Trophoblast cell (in vitro differentiated cells and primary cell): ENCODE data around the gene SEMA6C.

Experiments used
- DNase-seq, 2 donors: peaks; one replicate each; pipeline ENCODE4 v3.0.0-alpha.2; 2016
- H2AFZ ChIP-seq: 2 replicates; pipeline ENCODE4 v1.6.1; 2013; ENCODE audit warnings: low read length, moderate library complexity, mild to moderate bottlenecking; ENCODE audit not compliant: insufficient read depth, poor library complexity
- H2AK5ac ChIP-seq: 2 replicates; pipeline ENCODE4 v1.6.1; 2013; ENCODE audit warnings: mild to moderate bottlenecking, low read length
- H2BK120ac ChIP-seq: 2 replicates; pipeline ENCODE4 v1.6.1; 2013; ENCODE audit warnings: low read length, mild to moderate bottlenecking, moderate library complexity; ENCODE audit not compliant: insufficient read depth, poor library complexity
- H2BK12ac ChIP-seq: 2 replicates; pipeline ENCODE4 v1.6.1; 2013; ENCODE audit warnings: mild to moderate bottlenecking, low read length, moderate library complexity
- H2BK5ac ChIP-seq: 2 replicates; pipeline ENCODE4 v1.6.1; 2013; ENCODE audit warnings: low read length, low read depth, moderate library complexity, mild to moderate bottlenecking; ENCODE audit not compliant: poor library complexity
- H3K14ac ChIP-seq: 2 replicates; pipeline ENCODE4 v1.6.1; 2013; ENCODE audit warnings: mild to moderate bottlenecking, low read length
- H3K18ac ChIP-seq: 2 replicates; pipeline ENCODE4 v1.6.1; 2013; ENCODE audit warnings: mild to moderate bottlenecking, low read length
- H3K23ac ChIP-seq: 2 replicates; pipeline ENCODE4 v1.6.1; 2013; ENCODE audit warnings: low read length
- H3K27ac ChIP-seq: 2 replicates; pipeline ENCODE4 v1.5.1; 2013; ENCODE audit warnings: low read depth, mild to moderate bottlenecking, inconsistent platforms, low read length, moderate library complexity
- H3K27me3 ChIP-seq: 2 replicates; pipeline ENCODE4 v1.6.1; 2013; ENCODE audit warnings: inconsistent platforms, mild to moderate bottlenecking, low read length, moderate library complexity; ENCODE audit not compliant: insufficient read depth
- H3K36me3 ChIP-seq, 2 experiments: 1 replicate in 1 of 2; 2 replicates in 1 of 2; pipeline ENCODE4 v1.6.1; 2013; ENCODE audit warnings: low read length in 2 of 2, mild to moderate bottlenecking in 2 of 2, moderate library complexity in 1 of 2; ENCODE audit not compliant: insufficient read depth in 2 of 2, control insufficient read depth in 1 of 2
- H3K4ac ChIP-seq: 2 replicates; pipeline ENCODE4 v1.6.1; 2013; ENCODE audit warnings: low read depth, mild to moderate bottlenecking, low read length, moderate library complexity
- H3K4me1 ChIP-seq, 2 experiments: 1 replicate in 1 of 2; 2 replicates in 1 of 2; pipeline ENCODE4 v1.6.1; 2013; ENCODE audit warnings: low read length in 2 of 2, mild to moderate bottlenecking in 2 of 2, moderate library complexity in 1 of 2; ENCODE audit not compliant: insufficient read depth in 2 of 2, control insufficient read depth in 1 of 2
- H3K4me2 ChIP-seq: 2 replicates; pipeline ENCODE4 v1.6.1; 2013; ENCODE audit warnings: inconsistent platforms, mild to moderate bottlenecking, low read length, moderate library complexity
- H3K4me3 ChIP-seq: 2 replicates; pipeline ENCODE4 v1.5.1; 2013; ENCODE audit warnings: mild to moderate bottlenecking, low read depth, low read length, inconsistent platforms
- H3K79me1 ChIP-seq: one replicate; pipeline ENCODE4 v1.6.1; 2013; ENCODE audit warnings: low read length
- H3K79me2 ChIP-seq: 2 replicates; pipeline ENCODE4 v1.6.1; 2013; ENCODE audit warnings: low read length, mild to moderate bottlenecking; ENCODE audit not compliant: control insufficient read depth, insufficient read depth, poor library complexity
- H3K9ac ChIP-seq: 2 replicates; pipeline ENCODE4 v1.6.1; 2013; ENCODE audit warnings: mild to moderate bottlenecking, low read length
- H3K9me3 ChIP-seq: 2 replicates; pipeline ENCODE4 v1.6.1; 2013; ENCODE audit warnings: low read depth, mild to moderate bottlenecking, control low read depth, inconsistent platforms, low read length; ENCODE audit not compliant: insufficient read depth
- H4K12ac ChIP-seq: 2 replicates; pipeline ENCODE4 v1.6.1; 2013; ENCODE audit warnings: low read depth, mild to moderate bottlenecking, low read length, moderate library complexity
- H4K8ac ChIP-seq: 2 replicates; pipeline ENCODE4 v1.6.1; 2013; ENCODE audit warnings: low read depth, mild to moderate bottlenecking, low read length, moderate library complexity
- H4K91ac ChIP-seq: one replicate; pipeline ENCODE4 v1.6.1; 2013; ENCODE audit warnings: low read depth, mild to moderate bottlenecking, low read length, moderate library complexity
- WGBS: extraction: QIAGEN DNeasy Blood & Tissue Kit; methylation state at CpG from one replicate; pipeline ENCODE4 v1.1.7; 2013; ENCODE audit warnings: missing lambda C conversion rate; ENCODE audit not compliant: insufficient read length, insufficient coverage; ENCODE audit errors: extremely low coverage; 5-methylcytosine and 5-hydroxymethylcytosine counted together

Gene SEMA6C

DNA sequence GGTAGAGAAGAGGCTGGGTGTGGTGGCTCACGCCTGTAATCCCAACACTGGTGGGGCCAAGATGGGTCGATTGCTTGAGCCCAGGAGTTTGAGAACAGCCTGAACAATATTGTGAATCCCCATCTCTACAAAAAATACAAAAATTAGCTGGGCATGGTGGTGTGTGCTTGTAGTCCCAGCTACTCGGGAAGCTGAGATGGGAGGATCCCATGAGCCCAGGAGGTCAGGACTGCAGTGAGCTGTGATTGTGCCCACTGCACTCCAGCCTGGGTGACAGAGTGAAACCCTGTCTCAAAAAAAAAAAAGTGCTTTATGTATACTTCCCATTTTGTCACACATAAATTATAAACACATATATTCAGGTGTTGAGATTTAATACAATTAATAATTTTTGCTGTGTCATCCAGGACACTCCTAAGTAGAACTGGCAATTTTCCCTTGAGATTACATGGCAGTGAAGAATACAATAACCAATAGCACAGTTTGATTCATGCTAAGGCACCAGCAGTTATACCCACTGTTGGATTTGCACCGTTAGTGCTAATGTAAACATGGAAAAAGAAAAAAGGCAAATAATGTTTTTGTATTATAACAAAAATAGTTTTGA is 60.4 kb downstream of the SEMA6C start:
- no peaks in the 10 kb centered on the region for H3K4me1 ChIP-seq

More for the DNA sequence above, 60.4 kb downstream of the SEMA6C start:
- Histone ChIP-seq H3K27ac (no peak overlapping the region), H4K8ac (no peak overlapping the region), H2BK120ac (no peak overlapping the region), H3K79me2 (no peaks in the 10 kb centered on the region), H3K18ac (no peak overlapping the region), H2BK5ac (no peak overlapping the region), H3K4ac (no peak overlapping the region), H3K14ac (no peak overlapping the region), H3K27me3 (no peaks in the 10 kb centered on the region), H3K4me3 (no peak overlapping the region), H3K23ac (no peak overlapping the region), H4K12ac (no peak overlapping the region), H2AFZ (no peak overlapping the region), H3K9me3 (peaks cover 2% of the 10 kb centered on the region), H4K91ac (no peak overlapping the region), H3K79me1 (no peaks in the 10 kb centered on the region), H2BK12ac (no peak overlapping the region), H3K4me2 (no peak overlapping the region), H2AK5ac (no peak overlapping the region), H3K9ac (no peak overlapping the region), H3K36me3 (no peaks in the 10 kb centered on the region)
- DNase-seq: no peak
- no CpG with 5 or more reads among the region's 4 CpGs for WGBS
